IMR-90 (cell line): Measurements from ENCODE around the gene IL10. TPM values are rescaled to one million over a fixed set of nuclear protein-coding genes. Genes with fewer than 3 reads are reported as not detected.

Source experiments
- ATAC-seq: fragments of 200-7000 bp; cut with Tn5 transposase; 2 replicates; pipeline ENCODE4 v1.9.1; 2020; ENCODE audit warnings: low read depth, mild to moderate bottlenecking, moderate library complexity
- BruUV-seq: library from RNA; stranded (reverse); fragments of 400-500 nt; replicated peaks from 2 replicates; lab custom pipeline; 2021; lab: Mats Ljungman, UMichigan
- CTCF ChIA-PET: fragments of 300-600 bp; formaldehyde crosslinking; extraction: SDS; loops from one replicate; lab custom pipeline; 2021; ENCODE audit warnings: antibody characterized with exemption; lab: Yijun Ruan, JAX
- POLR2A ChIA-PET: fragments of 300-600 bp; sonication (Branson Sonifier 250); formaldehyde crosslinking; loops from one replicate; lab custom pipeline; 2022; ENCODE audit warnings: antibody characterized with exemption; ENCODE audit not compliant: unreplicated experiment; lab: Charles Lee
- DNase-seq: peaks from one replicate; pipeline ENCODE4 v3.0.0; 2013
- H2AFZ ChIP-seq: replicated peaks from 2 replicates; pipeline ENCODE3; 2013; ENCODE audit warnings: low read length, mild to moderate bottlenecking; ENCODE audit not compliant: poor library complexity
- H2AK5ac ChIP-seq: 2 replicates; pipeline ENCODE4 v1.6.1; 2013; ENCODE audit warnings: low read depth, low read length, inconsistent platforms
- H2AK9ac ChIP-seq: replicated peaks from 2 replicates; pipeline ENCODE3; 2013; ENCODE audit warnings: mild to moderate bottlenecking, low read depth, low read length, moderate library complexity; ENCODE audit not compliant: poor library complexity
- H2BK120ac ChIP-seq: 2 replicates; pipeline ENCODE4 v1.6.1; 2013; ENCODE audit warnings: low read depth, low read length, inconsistent platforms
- H2BK15ac ChIP-seq: 3 replicates; pipeline ENCODE4 v1.6.1; 2013; ENCODE audit warnings: low read depth, low read length, inconsistent platforms
- H2BK20ac ChIP-seq: 2 replicates; pipeline ENCODE4 v1.6.1; 2013; ENCODE audit warnings: low read depth, mild to moderate bottlenecking, inconsistent platforms, low read length, moderate library complexity
- H2BK5ac ChIP-seq: 2 replicates; pipeline ENCODE4 v1.6.1; 2013; ENCODE audit warnings: mild to moderate bottlenecking, low read depth, low read length, inconsistent platforms; ENCODE audit not compliant: poor library complexity, severe bottlenecking
- H3K14ac ChIP-seq: replicated peaks from 2 replicates; pipeline ENCODE4 v1.6.1; 2013; ENCODE audit warnings: low read depth, low read length, inconsistent platforms
- H3K18ac ChIP-seq: 2 replicates; pipeline ENCODE4 v1.6.1; 2013; ENCODE audit warnings: low read depth, low read length, control low read depth
- H3K23ac ChIP-seq: 2 replicates; pipeline ENCODE4 v1.6.1; 2013; ENCODE audit warnings: low read depth, low read length, inconsistent platforms
- H3K27ac ChIP-seq: 2 replicates; pipeline ENCODE4 v1.5.1; 2013; ENCODE audit warnings: mild to moderate bottlenecking, control low read depth, low read length; ENCODE audit not compliant: insufficient read depth
- H3K27me3 ChIP-seq: 2 replicates; pipeline ENCODE4 v1.6.1; 2013; ENCODE audit warnings: low read length; ENCODE audit not compliant: control insufficient read depth, insufficient read depth
- H3K36me3 ChIP-seq: 2 replicates; pipeline ENCODE4 v1.6.1; 2013; ENCODE audit warnings: low read length, mixed read lengths; ENCODE audit not compliant: control insufficient read depth, insufficient read depth
- H3K4ac ChIP-seq: 2 replicates; pipeline ENCODE4 v1.6.1; 2013; ENCODE audit warnings: low read depth, low read length, inconsistent platforms
- H3K4me1 ChIP-seq: 2 replicates; pipeline ENCODE4 v1.6.1; 2013; ENCODE audit warnings: low read length, mixed read lengths; ENCODE audit not compliant: control insufficient read depth, insufficient read depth
- H3K4me2 ChIP-seq: 2 replicates; pipeline ENCODE4 v1.6.1; 2013; ENCODE audit warnings: low read depth, mild to moderate bottlenecking, control low read depth, low read length, moderate library complexity
- H3K4me3 ChIP-seq: 2 replicates; pipeline ENCODE4 v1.5.1; 2013; ENCODE audit warnings: low read depth, mild to moderate bottlenecking, control low read depth, low read length, moderate library complexity; ENCODE audit not compliant: insufficient read depth
- H3K56ac ChIP-seq: 2 replicates; pipeline ENCODE4 v1.6.1; 2013; ENCODE audit warnings: low read length, inconsistent platforms; ENCODE audit not compliant: insufficient read depth; ENCODE audit errors: extremely low read depth
- H3K79me1 ChIP-seq, 2 experiments: 2 replicates each; pipeline ENCODE4 v1.6.1; 2013; ENCODE audit warnings: low read length in 2 of 2, inconsistent platforms in 1 of 2, low read depth in 1 of 2
- H3K9ac ChIP-seq: 2 replicates; pipeline ENCODE4 v1.6.1; 2013; ENCODE audit warnings: low read depth, low read length, control low read depth
- H3K9me1 ChIP-seq: 2 replicates; pipeline ENCODE4 v1.6.1; 2013; ENCODE audit warnings: low read length, inconsistent platforms; ENCODE audit not compliant: insufficient read depth
- H3K9me3 ChIP-seq: 2 replicates; pipeline ENCODE4 v1.6.1; 2013; ENCODE audit warnings: low read length; ENCODE audit not compliant: control insufficient read depth, insufficient read depth
- H4K20me1 ChIP-seq: 2 replicates; pipeline ENCODE4 v1.6.1; 2013; ENCODE audit warnings: low read length, inconsistent platforms; ENCODE audit not compliant: insufficient read depth
- H4K5ac ChIP-seq: 2 replicates; pipeline ENCODE4 v1.6.1; 2013; ENCODE audit warnings: mild to moderate bottlenecking, low read depth, low read length, control low read depth
- H4K8ac ChIP-seq, 2 experiments: 2 replicates each; pipeline ENCODE4 v1.6.1; 2013; ENCODE audit warnings: low read depth in 2 of 2, low read length in 2 of 2, control low read depth in 1 of 2, inconsistent platforms in 1 of 2
- H4K91ac ChIP-seq: 2 replicates; pipeline ENCODE4 v1.6.1; 2013; ENCODE audit warnings: low read depth, low read length, inconsistent platforms; ENCODE audit not compliant: insufficient read depth
- BHLHE40 ChIP-seq: fragments of 150-350 bp; IDR thresholded peaks from 2 replicates; pipeline ENCODE4 v1.6.1; 2016; ENCODE audit warnings: mild to moderate bottlenecking, low read depth, low read length
- CEBPB ChIP-seq: IDR thresholded peaks from 2 replicates; pipeline ENCODE4 v1.6.1; 2012; ENCODE audit warnings: low read depth, low read length, improper control_type of control experiment
- CHD1 ChIP-seq: IDR thresholded peaks from 2 replicates; pipeline ENCODE4 v1.6.1; 2012; ENCODE audit warnings: low read depth, low read length, improper control_type of control experiment
- ELK1 ChIP-seq: fragments of 150-350 bp; IDR thresholded peaks from 2 replicates; pipeline ENCODE4 v1.6.1; 2016; ENCODE audit warnings: low read depth, mild to moderate bottlenecking, low read length, moderate library complexity, borderline replicate concordance
- FOS ChIP-seq: fragments of 150-350 bp; IDR thresholded peaks from 2 replicates; pipeline ENCODE4 v1.6.1; 2016; ENCODE audit warnings: low read depth, low read length
- MAFK ChIP-seq: IDR thresholded peaks from 2 replicates; pipeline ENCODE4 v1.6.1; 2012; ENCODE audit warnings: low read depth, low read length, improper control_type of control experiment
- MAZ ChIP-seq: IDR thresholded peaks from 2 replicates; pipeline ENCODE4 v1.6.1; 2012; ENCODE audit warnings: low read depth, mild to moderate bottlenecking, low read length, improper control_type of control experiment, moderate library complexity, borderline replicate concordance
- MXI1 ChIP-seq: IDR thresholded peaks from 2 replicates; pipeline ENCODE4 v1.6.1; 2012; ENCODE audit warnings: low read depth, mild to moderate bottlenecking, low read length, moderate library complexity, borderline replicate concordance
- NFE2L2 ChIP-seq: fragments of 150-350 bp; IDR thresholded peaks from 2 replicates; pipeline ENCODE4 v1.6.1; 2016; ENCODE audit warnings: low read depth, mild to moderate bottlenecking, low read length
- POLR2A ChIP-seq: IDR thresholded peaks from 2 replicates; pipeline ENCODE4 v1.6.1; 2012; ENCODE audit warnings: mild to moderate bottlenecking, low read depth, low read length
- RAD21 ChIP-seq: IDR thresholded peaks from 2 replicates; pipeline ENCODE4 v1.6.1; 2012; ENCODE audit warnings: low read length, improper control_type of control experiment
- RFX5 ChIP-seq: IDR thresholded peaks from 2 replicates; pipeline ENCODE4 v1.8.0; 2012; ENCODE audit warnings: low read depth, mild to moderate bottlenecking, low read length, moderate library complexity
- SMC3 ChIP-seq: fragments of 150-350 bp; IDR thresholded peaks from 2 replicates; pipeline ENCODE4 v1.6.1; 2016; ENCODE audit warnings: low read depth, mild to moderate bottlenecking, antibody characterized with exemption, low read length, moderate library complexity
- WGBS, 2 experiments: methylation state at CpG; one replicate each; pipeline versions ENCODE4 v1.1.5 to v1.1.7; 2013; ENCODE audit warnings: missing lambda C conversion rate in 2 of 2; ENCODE audit not compliant: insufficient read length in 1 of 2; ENCODE audit errors: extremely low coverage in 2 of 2; 5-methylcytosine and 5-hydroxymethylcytosine counted together
- dilution Hi-C: fragments of 300-500 bp; cut with HindIII; formaldehyde crosslinking; loops from one replicate; pipeline ENCODE4 v1.14.3; 2018; ENCODE audit warnings: low sequenced_read_pairs; ENCODE audit not compliant: unreplicated experiment
- in situ Hi-C: fragments of 300-500 bp; cut with MboI; formaldehyde crosslinking; loops from 3 replicates; pipeline ENCODE4 v1.14.3; 2019; ENCODE audit warnings: low sequenced_read_pairs, inconsistent platforms, mixed read lengths
- intact Hi-C: fragments of 100-400 bp; cut with micrococcal nuclease; formaldehyde crosslinking; loops from 2 replicates; pipeline ENCODE4 v1.10.0; 2022
- polyA plus RNA-seq, 3 experiments: library from polyadenylated mRNA; depleted of rRNA; stranded (reverse); fragments of >200 nt; gene quantifications; 2 replicates each; pipeline ENCODE4 v1.2.3, GENCODE V29; 2012; ENCODE audit warnings: low replicate concordance in 1 of 3
- total RNA-seq: library from RNA; depleted of rRNA; stranded (reverse); fragments of >200 nt; gene quantifications from 2 replicates; pipeline ENCODE4 v1.2.3, GENCODE V29; 2012
- TF ChIP-seq, protein P1 (sequence below): conservative IDR thresholded peaks from 2 replicates; pipeline ENCODE4 v1.5.1; 2012; ENCODE audit warnings: mild to moderate bottlenecking, low read depth, low read length, improper control_type of control experiment
- TF ChIP-seq, protein P2 (sequence below): fragments of 150-350 bp; IDR thresholded peaks from 2 replicates; pipeline ENCODE4 v1.6.1; 2017; ENCODE audit warnings: mild to moderate bottlenecking, antibody characterized with exemption, low read length, low read depth

The IL10 gene
- total and polyA plus RNA-seq, 2 of the 4 experiments (the other 2 are of a cell fraction), result not detected

GRCh38 chr1:206796116-206796515, 23.8 kb upstream of the IL10 start:
- intact Hi-C loops (no loop called here), in situ Hi-C loops (no loop called here), dilution Hi-C loops (no loop called here)
- no peak overlapping the region for H3K4me3 ChIP-seq
- TF ChIP-seq POLR2A (no peak), SMC3 (no peak), CEBPB (no peak), ELK1 (no peak), MAZ (no peak), RFX5 (no peak), RAD21 (no peak), MXI1 (no peak), BHLHE40 (no peak), MAFK (no peak), CHD1 (no peak), NFE2L2 (no peak), FOS (no peak)
- TF ChIP-seq, protein P1, sequence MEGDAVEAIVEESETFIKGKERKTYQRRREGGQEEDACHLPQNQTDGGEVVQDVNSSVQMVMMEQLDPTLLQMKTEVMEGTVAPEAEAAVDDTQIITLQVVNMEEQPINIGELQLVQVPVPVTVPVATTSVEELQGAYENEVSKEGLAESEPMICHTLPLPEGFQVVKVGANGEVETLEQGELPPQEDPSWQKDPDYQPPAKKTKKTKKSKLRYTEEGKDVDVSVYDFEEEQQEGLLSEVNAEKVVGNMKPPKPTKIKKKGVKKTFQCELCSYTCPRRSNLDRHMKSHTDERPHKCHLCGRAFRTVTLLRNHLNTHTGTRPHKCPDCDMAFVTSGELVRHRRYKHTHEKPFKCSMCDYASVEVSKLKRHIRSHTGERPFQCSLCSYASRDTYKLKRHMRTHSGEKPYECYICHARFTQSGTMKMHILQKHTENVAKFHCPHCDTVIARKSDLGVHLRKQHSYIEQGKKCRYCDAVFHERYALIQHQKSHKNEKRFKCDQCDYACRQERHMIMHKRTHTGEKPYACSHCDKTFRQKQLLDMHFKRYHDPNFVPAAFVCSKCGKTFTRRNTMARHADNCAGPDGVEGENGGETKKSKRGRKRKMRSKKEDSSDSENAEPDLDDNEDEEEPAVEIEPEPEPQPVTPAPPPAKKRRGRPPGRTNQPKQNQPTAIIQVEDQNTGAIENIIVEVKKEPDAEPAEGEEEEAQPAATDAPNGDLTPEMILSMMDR, result no peak
- TF ChIP-seq, protein P2, sequence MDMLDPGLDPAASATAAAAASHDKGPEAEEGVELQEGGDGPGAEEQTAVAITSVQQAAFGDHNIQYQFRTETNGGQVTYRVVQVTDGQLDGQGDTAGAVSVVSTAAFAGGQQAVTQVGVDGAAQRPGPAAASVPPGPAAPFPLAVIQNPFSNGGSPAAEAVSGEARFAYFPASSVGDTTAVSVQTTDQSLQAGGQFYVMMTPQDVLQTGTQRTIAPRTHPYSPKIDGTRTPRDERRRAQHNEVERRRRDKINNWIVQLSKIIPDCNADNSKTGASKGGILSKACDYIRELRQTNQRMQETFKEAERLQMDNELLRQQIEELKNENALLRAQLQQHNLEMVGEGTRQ, result no peak
- no peak overlapping the region for H4K91ac ChIP-seq
- H2BK15ac ChIP-seq, result no peak overlapping the region
- WGBS, 2 experiments, result no CpG with 5 or more reads among the region's 3 CpGs
- no peak overlapping the region for H2AK5ac ChIP-seq
- no peaks in the 10 kb centered on the region for H3K9me3 ChIP-seq
- no peak overlapping the region for H3K14ac ChIP-seq
- H3K23ac ChIP-seq, result no peak overlapping the region
- H3K36me3 ChIP-seq, result no peaks in the 10 kb centered on the region
- CTCF ChIA-PET, result no interaction called here
- no peak for ATAC-seq
- no peak overlapping the region for H4K5ac ChIP-seq
- H2AK9ac ChIP-seq, result no peak overlapping the region
- no peak overlapping the region for H3K4me2 ChIP-seq
- H3K9me1 ChIP-seq, result peaks cover 14% of the 10 kb centered on the region; the same call in 1 of the 2 replicates
- no peak overlapping the region for H3K18ac ChIP-seq
- H3K56ac ChIP-seq, result no peak overlapping the region
- POLR2A ChIA-PET, result no interaction called here
- no peak for DNase-seq
- H4K20me1 ChIP-seq, result no peaks in the 10 kb centered on the region
- H2BK5ac ChIP-seq, result no peak overlapping the region
- no peak overlapping the region for H3K27ac ChIP-seq
- H2BK20ac ChIP-seq, result no peak overlapping the region
- H2AFZ ChIP-seq, result no peak overlapping the region
- H3K9ac ChIP-seq, result no peak overlapping the region
- H2BK120ac ChIP-seq, result no peak overlapping the region
- no peaks in the 10 kb centered on the region for H3K27me3 ChIP-seq
- no peak overlapping the region for H4K8ac ChIP-seq
- no peaks in the 10 kb centered on the region for H3K79me1 ChIP-seq
- H3K4ac ChIP-seq, result no peak overlapping the region
- no TSS peak for BruUV-seq
- peaks cover 5% of the 10 kb centered on the region for H3K4me1 ChIP-seq
